CD4-positive, alpha-beta memory T cell (primary cell): ENCODE results near the gene HMGN5. TPM values are rescaled to one million over a fixed set of nuclear protein-coding genes. Genes with fewer than 3 reads are reported as not detected.
A peak's percentile ranks its signal among the peaks of the same experiment; 100 is the strongest.

Experiments used
- CTCF ChIA-PET: fragments of 350-600 bp; sonication (Branson Sonifier 250); formaldehyde crosslinking; loops from one replicate; lab custom pipeline; 2021; ENCODE audit warnings: inconsistent platforms; ENCODE audit not compliant: partially characterized antibody; lab: Charles Lee
- POLR2A ChIA-PET: fragments of 350-600 bp; sonication (Branson Sonifier 250); formaldehyde crosslinking; loops from one replicate; lab custom pipeline; 2021; ENCODE audit not compliant: partially characterized antibody; lab: Charles Lee
- DNase-seq, 5 donors: peaks; one replicate each; pipeline versions ENCODE4 v3.0.0 to v3.0.0-alpha.2; 2020 to 2022; ENCODE audit warnings: mixed read lengths in 1 of 5
- H3K27ac ChIP-seq: one replicate; pipeline ENCODE4 v1.7.0; 2013; ENCODE audit warnings: low read depth, low read length
- H3K27me3 ChIP-seq: 2 replicates; pipeline ENCODE4 v1.7.0; 2013; ENCODE audit warnings: mild to moderate bottlenecking, low read length, moderate library complexity; ENCODE audit not compliant: insufficient read depth
- H3K36me3 ChIP-seq: 2 replicates; pipeline ENCODE4 v1.7.0; 2013; ENCODE audit warnings: mild to moderate bottlenecking, low read length, moderate library complexity; ENCODE audit not compliant: insufficient read depth
- H3K4me1 ChIP-seq: 2 replicates; pipeline ENCODE4 v1.7.0; 2013; ENCODE audit warnings: mild to moderate bottlenecking, low read length, moderate library complexity; ENCODE audit not compliant: insufficient read depth
- H3K4me3 ChIP-seq, 2 donors: one replicate each; pipeline ENCODE4 v1.7.0; 2013; ENCODE audit warnings: low read length in 2 of 2, mild to moderate bottlenecking in 1 of 2
- H3K9me3 ChIP-seq, 2 donors: one replicate each; pipeline ENCODE4 v1.7.0; 2013; ENCODE audit warnings: low read length in 2 of 2, control low read depth in 1 of 2; ENCODE audit not compliant: control insufficient read depth in 1 of 2
- H3K27ac Mint-ChIP-seq, 7 donors: one replicate each; pipeline ENCODE4 v1.8.0; 2020 to 2021; ENCODE audit warnings: mixed read lengths in 7 of 7, mild to moderate bottlenecking in 6 of 7, inconsistent platforms in 3 of 7, moderate library complexity in 3 of 7
- H3K27me3 Mint-ChIP-seq, 2 donors: one replicate each; pipeline ENCODE4 v1.8.0; 2020 to 2021; ENCODE audit warnings: mixed read lengths in 2 of 2
- H3K36me3 Mint-ChIP-seq, 2 donors: one replicate each; pipeline ENCODE4 v1.8.0; 2020 to 2021; ENCODE audit warnings: mixed read lengths in 2 of 2, inconsistent platforms in 1 of 2, mild to moderate bottlenecking in 1 of 2
- H3K4me1 Mint-ChIP-seq, 4 donors: one replicate each; pipeline ENCODE4 v1.8.0; 2020 to 2021; ENCODE audit warnings: mixed read lengths in 4 of 4, mild to moderate bottlenecking in 1 of 4
- H3K4me3 Mint-ChIP-seq, 8 donors: one replicate each; pipeline ENCODE4 v1.8.0; 2020 to 2021; ENCODE audit warnings: mixed read lengths in 8 of 8, mild to moderate bottlenecking in 7 of 8, moderate library complexity in 6 of 8, inconsistent platforms in 3 of 8
- H3K9me3 Mint-ChIP-seq, 8 donors: one replicate each; pipeline ENCODE4 v1.8.0; 2020 to 2021; ENCODE audit warnings: mixed read lengths in 8 of 8, mild to moderate bottlenecking in 5 of 8, inconsistent platforms in 3 of 8, moderate library complexity in 1 of 8
- intact Hi-C: fragments of 100-400 bp; cut with micrococcal nuclease; formaldehyde crosslinking; loops from one replicate; pipeline ENCODE4 v1.15.1; 2023
- polyA plus RNA-seq, 2 donors: library from polyadenylated mRNA; unstranded; fragments of 300-500 nt; fragmentation: Illumina TruSeq; gene quantifications; one replicate each; pipeline ENCODE4 v1.2.3, GENCODE V29; 2021
- total RNA-seq, 2 experiments: library from RNA; stranded (reverse); gene quantifications; one replicate each; pipeline ENCODE4 v1.2.3, GENCODE V29; 2021

HMGN5 gene
- total and polyA plus RNA-seq, 4 experiments from 2014 or later, result 1.8 to 5.5 (median 2.4) TPM

DNA sequence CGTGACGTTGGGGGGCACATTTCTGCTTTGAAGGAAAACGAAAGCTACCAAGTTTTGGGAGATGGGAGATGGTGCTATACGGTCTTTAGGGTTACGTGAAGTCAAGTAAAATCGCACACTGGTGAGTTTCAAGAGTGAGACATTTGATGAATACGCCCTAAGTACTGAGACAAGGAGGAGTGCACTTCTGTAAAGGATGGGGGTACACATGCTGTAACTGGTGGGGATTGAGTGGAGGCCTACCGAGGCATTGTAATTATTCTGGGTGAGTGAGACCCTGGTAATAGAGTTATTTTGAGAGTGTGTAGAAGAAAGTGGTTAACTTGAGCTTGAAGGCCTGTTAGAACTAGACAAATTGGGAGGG, 725 bp upstream of the HMGN5 start:
- H3K4me3 ChIP-seq, result peak overlapping the region; percentile 84 to 88
- no peaks in the 10 kb centered on the region for H3K36me3 ChIP-seq
- no peaks in the 10 kb centered on the region for H3K9me3 ChIP-seq
- H3K27ac Mint-ChIP-seq, result peak overlapping the region; percentile 92 to 97 (median 94)
- H3K4me1 ChIP-seq, result peaks cover 39% of the 10 kb centered on the region
- peaks cover 22 to 70% (median 37%) of the 10 kb centered on the region in 4 donors for H3K4me1 Mint-ChIP-seq
- peak overlapping the region; percentile 74 for H3K27ac ChIP-seq
- ChIA-PET POLR2A (interaction anchor here (2.3 kb wide), 1 partner anchor 393 kb away, joined by 20 read pairs; the partner anchor contains the start of gene BRWD3), CTCF (interaction anchor here (1.1 to 1.3 kb wide), 2 partner anchors 8 to 394 kb away, joined by 3 to 4 read pairs; no protein-coding TSS in a partner anchor)
- DNase-seq, result peak in 2 of 5 donors; percentile 4 to 11
- no peaks in the 10 kb centered on the region for H3K9me3 Mint-ChIP-seq
- H3K27me3 Mint-ChIP-seq, result no peaks in the 10 kb centered on the region
- peak overlapping the region; percentile 85 to 98 (median 94) for H3K4me3 Mint-ChIP-seq
- peaks cover 0 to 26% of the 10 kb centered on the region in 2 donors for H3K36me3 Mint-ChIP-seq
- H3K27me3 ChIP-seq, result no peaks in the 10 kb centered on the region
- intact Hi-C loops, result loop anchor here (2.0 kb wide), 2 partner anchors 82 to 392 kb away; no protein-coding TSS in a partner anchor

DNA sequence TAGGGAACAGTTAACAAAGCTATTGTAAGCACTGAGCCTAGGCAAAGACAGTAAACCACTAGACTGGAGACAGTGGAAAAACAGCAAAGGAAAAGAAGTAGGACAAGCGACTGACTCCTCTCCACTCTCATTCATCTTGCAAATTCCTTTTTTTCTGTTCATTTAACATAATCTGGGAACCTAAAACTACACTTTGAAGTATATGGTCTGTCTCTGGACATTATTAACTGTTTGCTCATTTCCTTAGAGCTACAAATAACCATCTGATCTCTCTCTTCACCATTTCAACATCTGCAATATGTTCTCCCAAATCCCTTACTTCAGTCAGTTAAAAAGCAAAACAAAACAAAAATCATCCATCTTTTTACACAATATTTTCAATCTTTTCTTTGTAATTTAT, 642 bp downstream of the HMGN5 start:
- ChIA-PET CTCF (interaction anchor here (1.3 kb wide), 2 partner anchors 391 to 392 kb away, joined by 3 to 4 read pairs; partner anchors contain the start of gene BRWD3), POLR2A (interaction anchor here (1.0 to 2.3 kb wide), 2 partner anchors 10 to 392 kb away, joined by 3 to 20 read pairs; partner anchors contain the start of gene BRWD3)
- Mint-ChIP-seq H3K27ac (peak overlapping the region; percentile 92 to 97 (median 94)), H3K36me3 (peaks cover 0 to 21% of the 10 kb centered on the region in 2 donors), H3K9me3 (no peaks in the 10 kb centered on the region), H3K27me3 (no peaks in the 10 kb centered on the region), H3K4me3 (peak overlapping the region; percentile 85 to 98 (median 94)), H3K4me1 (peaks cover 18 to 60% (median 29%) of the 10 kb centered on the region in 4 donors)
- Histone ChIP-seq H3K27me3 (no peaks in the 10 kb centered on the region), H3K9me3 (no peaks in the 10 kb centered on the region), H3K36me3 (no peaks in the 10 kb centered on the region), H3K4me1 (peaks cover 31% of the 10 kb centered on the region), H3K27ac (peak overlapping the region; percentile 74), H3K4me3 (peak overlapping the region; percentile 84 to 88)
- DNase-seq, result peak in 1 of 5 donors; percentile 3
- intact Hi-C loops, result no loop called here

DNA sequence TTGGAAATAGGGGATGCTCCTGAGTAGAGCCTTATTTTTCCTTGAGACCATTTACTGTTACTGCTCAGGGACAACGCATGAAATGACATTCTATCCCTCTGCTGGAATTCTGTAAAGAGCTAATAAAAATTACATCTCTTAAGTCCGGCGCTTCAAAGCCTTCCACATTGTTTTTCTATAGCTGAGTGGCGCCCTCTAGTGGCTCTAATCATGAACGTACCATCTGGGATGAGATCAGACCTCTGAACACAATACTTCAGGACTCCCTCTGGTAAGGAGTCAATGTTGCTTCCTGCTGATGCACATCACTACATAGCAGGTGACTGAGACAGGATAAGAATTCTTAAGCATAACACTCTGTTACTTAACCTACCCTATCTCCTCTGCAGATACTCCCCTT, 6.0 kb downstream of the HMGN5 start:
- CTCF ChIA-PET, result interaction anchor here (0.7 to 1.8 kb wide), 6 partner anchors 9 to 182 kb away, joined by 3 to 5 read pairs (median 4); no protein-coding TSS in a partner anchor

DNA sequence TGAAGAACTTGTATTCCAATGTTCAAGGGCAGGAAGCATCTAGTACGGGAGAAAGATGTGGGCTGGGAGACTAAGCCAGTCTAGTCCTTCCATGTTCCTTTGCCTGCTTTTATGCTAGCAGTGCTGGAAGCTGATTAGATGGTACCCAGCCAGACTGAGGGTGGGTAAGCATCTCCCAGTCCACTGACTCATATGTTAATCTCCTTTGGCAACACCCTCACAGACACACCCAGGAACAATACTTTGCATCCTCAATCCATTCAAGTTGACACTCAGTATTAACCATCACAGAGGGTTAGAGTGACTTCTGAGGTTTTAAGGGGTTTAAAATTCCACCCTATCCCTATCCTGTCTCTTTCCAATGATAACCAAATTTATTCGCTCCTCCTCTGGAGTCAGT, 6.5 kb downstream of the HMGN5 start:
- intact Hi-C loops, result loop anchor here (2.0 to 5.0 kb wide), 2 partner anchors 182 to 318 kb away; no protein-coding TSS in a partner anchor
- peaks cover 2 to 5% of the 10 kb centered on the region in 2 donors for H3K36me3 Mint-ChIP-seq
- H3K27ac ChIP-seq, result no peak overlapping the region
- POLR2A ChIA-PET, result interaction anchor here (0.5 kb wide), 1 partner anchor 18 kb away, joined by 3 read pairs; no protein-coding TSS in a partner anchor
- H3K27me3 ChIP-seq, result no peaks in the 10 kb centered on the region
- no peaks in the 10 kb centered on the region for H3K4me1 ChIP-seq
- CTCF ChIA-PET, result interaction anchor here (0.7 to 1.8 kb wide), 5 partner anchors 9 to 182 kb away, joined by 3 to 5 read pairs (median 4); no protein-coding TSS in a partner anchor
- H3K4me1 Mint-ChIP-seq, result peaks cover 0 to 15% (median 7%) of the 10 kb centered on the region in 4 donors
- H3K4me3 Mint-ChIP-seq, result no peak overlapping the region
- H3K9me3 ChIP-seq, result no peaks in the 10 kb centered on the region
- H3K4me3 ChIP-seq, result no peak overlapping the region
- no peaks in the 10 kb centered on the region for H3K9me3 Mint-ChIP-seq
- H3K36me3 ChIP-seq, result no peaks in the 10 kb centered on the region
- H3K27me3 Mint-ChIP-seq, result no peaks in the 10 kb centered on the region
- no peak overlapping the region for H3K27ac Mint-ChIP-seq
- no peak for DNase-seq

More for the DNA sequence above, 6.0 kb downstream of the HMGN5 start:
- Mint-ChIP-seq H3K9me3 (no peaks in the 10 kb centered on the region), H3K4me1 (peaks cover 0 to 17% (median 7%) of the 10 kb centered on the region in 4 donors), H3K27ac (peak overlapping the region in 1 of 7 donors; percentile 38), H3K4me3 (no peak overlapping the region), H3K36me3 (peaks cover 2 to 5% of the 10 kb centered on the region in 2 donors), H3K27me3 (no peaks in the 10 kb centered on the region)
- H3K4me3 ChIP-seq, result no peak overlapping the region
- peak; percentile 44 to 51 (median 49) for DNase-seq
- no peaks in the 10 kb centered on the region for H3K4me1 ChIP-seq
- no peaks in the 10 kb centered on the region for H3K9me3 ChIP-seq
- H3K36me3 ChIP-seq, result no peaks in the 10 kb centered on the region
- intact Hi-C loops, result loop anchor here (2.0 to 5.0 kb wide), 2 partner anchors 182 to 319 kb away; no protein-coding TSS in a partner anchor
- no peak overlapping the region for H3K27ac ChIP-seq
- no peaks in the 10 kb centered on the region for H3K27me3 ChIP-seq
- POLR2A ChIA-PET, result interaction anchor here (0.5 kb wide), 1 partner anchor 17 kb away, joined by 3 read pairs; no protein-coding TSS in a partner anchor

DNA sequence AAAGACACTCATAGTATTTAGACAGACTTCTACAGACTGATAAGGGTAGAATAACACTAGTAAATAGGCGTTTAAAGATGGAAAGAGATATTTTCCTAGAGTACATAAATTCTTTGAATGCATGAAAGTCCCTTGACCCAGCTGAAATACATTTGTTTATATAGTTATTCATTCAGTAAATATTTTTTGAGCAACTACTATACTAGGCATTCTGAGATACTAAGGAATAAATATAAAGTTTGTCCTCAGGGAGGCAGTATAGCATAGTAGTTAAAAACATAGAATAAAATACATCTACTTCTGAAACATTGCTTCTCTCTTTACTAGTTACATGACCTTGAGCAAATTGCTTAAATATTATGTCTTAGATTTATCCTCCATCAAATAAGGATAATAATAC, 27.4 kb downstream of the HMGN5 start:
- H3K4me3 Mint-ChIP-seq, result no peak overlapping the region
- DNase-seq, result peak in 3 of 5 donors; percentile 3 to 16 (median 4)
- Histone ChIP-seq H3K36me3 (no peaks in the 10 kb centered on the region), H3K9me3 (no peaks in the 10 kb centered on the region), H3K4me1 (no peaks in the 10 kb centered on the region), H3K27ac (no peak overlapping the region), H3K27me3 (no peaks in the 10 kb centered on the region), H3K4me3 (no peak overlapping the region)
- H3K27ac Mint-ChIP-seq, result no peak overlapping the region
- ChIA-PET CTCF (interaction anchor here (1.0 kb wide), 1 partner anchor 203 kb away, joined by 4 read pairs; no protein-coding TSS in a partner anchor), POLR2A (no interaction called here)
- no peaks in the 10 kb centered on the region for H3K4me1 Mint-ChIP-seq
- H3K36me3 Mint-ChIP-seq, result no peaks in the 10 kb centered on the region
- intact Hi-C loops, result loop anchor here (1.0 kb wide), 1 partner anchor 203 kb away; no protein-coding TSS in a partner anchor
- no peaks in the 10 kb centered on the region for H3K27me3 Mint-ChIP-seq
- H3K9me3 Mint-ChIP-seq, result peaks cover 0 to 3% (median 0%) of the 10 kb centered on the region in 8 donors

DNA sequence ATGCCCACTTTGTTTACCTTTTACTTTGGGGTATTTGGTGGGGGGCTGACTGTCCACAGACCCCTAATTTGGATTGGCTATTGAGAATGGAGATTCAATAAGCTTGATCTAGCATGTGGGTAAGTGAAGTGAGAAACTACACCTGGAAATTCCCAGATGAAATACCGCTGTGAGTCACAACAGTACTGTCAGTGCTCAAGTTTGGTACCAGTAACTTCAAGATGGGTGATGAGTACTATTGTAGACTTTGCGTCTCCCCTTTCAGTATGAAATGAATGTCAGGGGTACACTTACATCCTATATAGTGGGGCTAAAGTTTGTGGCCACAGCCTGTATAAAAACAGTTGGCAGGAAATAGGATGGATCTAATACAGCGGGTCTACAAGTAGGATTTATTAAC, 33.3 kb downstream of the HMGN5 start:
- Mint-ChIP-seq H3K9me3 (no peaks in the 10 kb centered on the region), H3K27me3 (no peaks in the 10 kb centered on the region), H3K4me3 (no peak overlapping the region), H3K27ac (no peak overlapping the region), H3K4me1 (no peaks in the 10 kb centered on the region), H3K36me3 (no peaks in the 10 kb centered on the region)
- Histone ChIP-seq H3K27ac (no peak overlapping the region), H3K9me3 (no peaks in the 10 kb centered on the region), H3K27me3 (no peaks in the 10 kb centered on the region), H3K4me3 (no peak overlapping the region), H3K4me1 (no peaks in the 10 kb centered on the region), H3K36me3 (no peaks in the 10 kb centered on the region)
- DNase-seq, result no peak
- intact Hi-C loops, result no loop called here
- CTCF ChIA-PET, result no interaction called here
- POLR2A ChIA-PET, result no interaction called here
